CD4-positive, alpha-beta T cell treated with Interleukin-6 for 4 hours (primary cell): ENCODE data around the gene SCARF2.
A peak's percentile ranks its signal among the peaks of the same experiment; 100 is the strongest.
"Not testable (repeated sequence)": the region's sequence is repeated elsewhere in the genome, so short reads cannot be mapped to it uniquely, and the experiment has no call there.

Experiments used
- DNase-seq: peaks from one replicate; pipeline ENCODE4 v3.0.0-alpha.2; 2020; ENCODE audit warnings: mixed read lengths

SCARF2 gene

GRCh38 chr22:20463324-20464095 is 25.9 kb upstream of the SCARF2 start:
- peak; percentile 62 for DNase-seq

GRCh38 chr22:20459862-20460261 is 22.2 kb upstream of the SCARF2 start:
- DNase-seq, result no peak

- DNase-seq, result no peak
Observed at GRCh38 chr22:20459152-20459542, 21.5 kb upstream of the SCARF2 start.

DNA sequence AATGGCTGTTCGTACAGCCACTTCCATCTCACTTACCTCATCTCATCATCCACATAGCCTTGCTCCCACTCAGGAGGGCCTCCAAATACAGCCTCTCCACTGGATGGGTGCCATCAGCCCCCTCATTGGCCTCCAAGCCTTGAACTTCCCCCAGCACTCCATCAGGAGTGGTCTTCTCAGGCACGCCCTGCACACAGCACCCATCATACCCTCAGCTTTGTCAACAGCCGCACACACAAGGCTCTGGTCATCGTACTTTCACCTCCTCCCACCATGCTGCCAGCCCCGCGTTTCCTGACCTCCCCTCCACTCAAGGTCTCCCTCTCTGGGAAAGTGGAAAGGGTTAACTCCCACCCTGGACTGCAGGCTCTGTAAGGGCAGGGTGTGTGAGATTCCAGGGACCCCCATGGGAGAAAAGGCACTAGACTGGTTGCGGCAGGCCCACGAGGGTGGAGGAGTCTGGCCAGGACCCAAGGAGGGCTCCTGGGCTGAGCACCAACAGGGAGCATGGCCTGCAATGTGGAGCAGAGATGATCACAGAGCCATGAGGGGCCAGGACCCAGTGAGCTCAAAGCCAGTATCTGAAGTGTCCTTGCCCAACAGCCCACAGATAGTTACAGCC is 21.0 kb upstream of the SCARF2 start:
- DNase-seq, result no peak

GRCh38 chr22:20457506-20458240 is 20.0 kb upstream of the SCARF2 start:
- DNase-seq, result no peak

DNA sequence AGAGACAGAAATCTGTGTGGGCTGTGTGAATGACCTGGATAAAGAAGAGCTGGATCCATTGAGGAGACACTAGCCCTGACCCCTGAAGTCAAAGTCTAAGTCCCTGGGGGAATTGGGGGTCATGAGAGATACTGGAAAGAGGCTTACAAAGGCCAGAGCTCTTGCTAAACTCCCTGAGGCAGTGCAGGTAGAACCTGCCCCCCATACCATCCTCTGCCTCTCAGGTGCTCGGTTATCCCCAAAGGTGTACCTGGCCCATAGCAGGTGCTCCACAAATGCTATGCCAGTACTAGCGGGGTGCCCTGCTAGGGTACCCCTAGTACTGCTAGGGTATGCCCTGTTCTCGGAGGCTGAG is 19.1 kb upstream of the SCARF2 start:
- DNase-seq, result no peak

- DNase-seq, result peak; percentile 82
Observed at GRCh38 chr22:20456064-20456721, 18.6 kb upstream of the SCARF2 start.

GRCh38 chr22:20455709-20456063 is 18.1 kb upstream of the SCARF2 start:
- no peak for DNase-seq

DNA sequence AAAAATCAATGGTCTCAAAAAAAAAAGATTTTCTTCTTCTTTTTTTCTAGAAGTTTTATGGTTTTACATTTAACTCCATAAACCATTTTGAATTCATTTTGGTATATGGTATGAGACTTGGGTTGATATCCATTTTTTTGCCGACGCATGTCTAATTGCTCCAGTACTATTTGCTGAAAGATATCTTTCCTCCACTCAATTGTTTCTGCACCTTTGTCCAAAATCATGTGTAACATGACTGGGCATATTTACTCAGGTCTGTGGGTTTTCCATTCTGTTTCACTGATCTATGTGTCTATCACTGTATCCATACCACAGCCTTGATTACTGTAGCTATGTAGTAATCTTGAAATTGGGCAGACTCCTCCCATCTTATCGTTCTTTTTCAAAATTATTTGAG is 15.6 kb upstream of the SCARF2 start:
- DNase-seq, result no peak

- no peak for DNase-seq
Observed at GRCh38 chr22:20451920-20452319, 14.3 kb upstream of the SCARF2 start.

DNA sequence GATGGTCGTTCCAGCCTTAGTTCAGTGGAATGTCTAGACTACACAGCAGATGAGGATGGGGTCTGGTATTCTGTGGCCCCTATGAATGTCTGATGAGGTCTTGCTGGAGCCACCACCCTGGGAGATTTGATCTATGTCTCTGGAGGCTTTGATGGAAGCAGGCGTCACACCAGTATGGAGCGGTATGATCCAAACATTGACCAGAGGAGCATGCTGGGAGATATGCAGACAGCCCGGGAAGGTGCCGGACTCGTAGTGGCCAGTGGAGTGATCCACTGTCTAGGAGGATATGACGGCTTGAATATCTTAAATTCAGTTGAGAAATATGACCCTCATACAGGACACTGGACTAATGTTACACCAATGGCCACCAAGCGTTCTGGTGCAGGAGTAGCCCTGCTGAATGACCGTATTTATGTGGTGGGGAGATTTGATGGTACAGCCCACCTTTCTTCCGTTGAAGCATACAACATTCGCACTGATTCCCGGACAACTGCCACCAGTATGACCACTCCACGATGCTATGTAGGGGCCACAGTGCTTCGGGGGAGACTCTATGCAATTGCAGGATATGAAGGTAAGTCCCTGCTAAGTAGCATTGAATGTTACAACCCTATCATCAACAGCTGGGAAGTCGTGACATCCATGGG is 13.6 kb upstream of the SCARF2 start:
- DNase-seq, result not testable (repeated sequence)

- DNase-seq, result no peak
Observed at GRCh38 chr22:20450551-20450906, 12.9 kb upstream of the SCARF2 start.

DNA sequence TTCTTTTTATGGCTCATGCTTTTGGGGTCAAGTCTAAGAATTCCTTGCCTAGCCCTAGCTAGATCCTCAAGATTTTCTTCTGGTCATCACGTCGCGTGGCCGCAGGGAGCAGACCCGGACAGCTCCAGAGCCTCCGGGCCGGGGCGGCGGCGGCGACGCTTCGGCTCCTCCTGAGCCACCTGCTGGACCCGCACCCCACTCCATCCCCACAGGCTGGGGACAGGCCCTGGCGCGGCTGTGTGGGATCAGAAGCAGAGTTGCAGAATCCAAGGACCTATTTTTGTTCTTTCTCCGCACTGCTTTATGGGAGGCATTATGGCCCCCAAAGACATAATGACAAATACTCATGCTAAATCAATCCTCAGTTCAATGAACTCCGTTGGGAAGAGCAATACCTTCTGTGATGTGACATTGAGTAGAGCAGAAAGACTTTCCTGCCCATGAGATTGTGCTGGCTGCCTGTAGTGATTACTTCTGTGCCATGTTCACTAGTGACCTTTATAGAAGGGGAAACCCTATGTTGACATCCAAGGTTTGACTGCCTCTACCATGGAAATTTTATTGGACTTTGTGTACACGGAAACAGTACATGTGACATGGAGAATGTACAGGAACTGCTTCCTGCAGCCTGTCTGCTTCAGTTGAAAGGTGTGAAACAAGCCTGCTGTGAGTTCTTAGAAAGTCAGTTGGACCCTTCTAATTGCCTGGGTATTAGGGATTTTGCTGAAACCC is 12.4 kb upstream of the SCARF2 start:
- no peak for DNase-seq

DNA sequence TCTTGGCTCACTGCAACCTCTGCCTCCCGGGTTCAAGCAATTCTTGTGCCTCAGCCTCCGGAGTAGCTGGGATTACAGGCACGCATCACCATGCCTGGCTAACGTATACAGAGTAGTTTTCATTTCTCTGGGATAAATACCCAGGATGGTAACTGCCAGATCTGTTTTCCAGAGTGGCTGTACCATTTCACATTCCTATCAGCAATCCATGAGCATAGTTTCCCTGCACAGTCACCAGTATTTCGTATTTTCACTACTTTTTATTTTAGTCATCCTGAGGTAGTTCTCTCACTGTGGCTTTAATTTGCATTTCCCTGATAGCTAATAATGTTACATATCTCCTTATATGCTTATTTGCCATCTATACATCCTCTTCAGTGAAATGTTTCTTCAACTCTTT is 11.0 kb upstream of the SCARF2 start:
- DNase-seq, result no peak

DNA sequence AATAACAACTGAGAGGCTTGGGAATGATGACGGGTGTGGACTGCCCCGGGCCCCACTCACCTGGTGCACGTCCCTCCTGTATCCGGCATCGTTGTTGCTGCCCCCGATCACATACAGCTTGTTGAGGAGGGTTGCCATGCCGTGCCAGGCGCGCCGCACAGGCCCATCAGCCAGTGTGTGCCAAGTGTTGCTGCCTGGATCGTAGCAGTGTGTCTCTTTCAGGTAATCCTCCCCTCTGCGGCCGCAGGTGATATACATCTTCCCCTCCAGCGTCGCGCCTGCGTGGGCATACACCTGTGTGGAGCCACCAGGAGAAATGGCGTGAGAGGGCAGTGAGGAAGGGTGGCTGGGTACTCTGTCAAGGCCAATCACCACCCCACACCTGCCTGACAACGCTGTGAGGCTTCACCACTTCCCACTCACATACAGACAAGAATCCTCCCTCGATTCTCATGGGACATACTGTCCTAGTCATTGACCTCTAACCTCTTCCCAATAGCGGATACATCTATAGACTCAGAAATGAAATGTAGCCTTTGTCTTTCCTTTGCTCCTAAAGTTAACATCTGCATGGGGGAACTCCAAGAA is 8.9 kb upstream of the SCARF2 start:
- no peak for DNase-seq

DNA sequence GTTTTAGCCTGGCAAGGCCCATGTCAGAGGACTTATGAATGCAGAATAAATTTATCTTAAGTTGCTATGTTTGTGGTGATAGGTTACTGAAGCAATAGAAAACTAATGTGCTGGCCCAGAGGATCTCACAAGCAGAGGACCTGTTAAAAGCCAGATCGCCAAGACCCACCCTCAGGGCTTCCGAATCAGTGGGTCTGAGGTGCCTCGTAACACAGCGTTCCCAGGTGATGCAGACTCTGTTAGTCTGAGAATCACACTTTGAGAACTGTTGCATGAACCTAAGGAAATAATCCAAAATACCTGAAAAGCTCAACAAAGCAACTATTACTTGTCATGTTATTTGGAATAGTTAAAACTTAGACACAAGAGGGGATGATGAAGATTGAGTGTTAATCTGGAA is 6.7 kb upstream of the SCARF2 start:
- no peak for DNase-seq

DNA sequence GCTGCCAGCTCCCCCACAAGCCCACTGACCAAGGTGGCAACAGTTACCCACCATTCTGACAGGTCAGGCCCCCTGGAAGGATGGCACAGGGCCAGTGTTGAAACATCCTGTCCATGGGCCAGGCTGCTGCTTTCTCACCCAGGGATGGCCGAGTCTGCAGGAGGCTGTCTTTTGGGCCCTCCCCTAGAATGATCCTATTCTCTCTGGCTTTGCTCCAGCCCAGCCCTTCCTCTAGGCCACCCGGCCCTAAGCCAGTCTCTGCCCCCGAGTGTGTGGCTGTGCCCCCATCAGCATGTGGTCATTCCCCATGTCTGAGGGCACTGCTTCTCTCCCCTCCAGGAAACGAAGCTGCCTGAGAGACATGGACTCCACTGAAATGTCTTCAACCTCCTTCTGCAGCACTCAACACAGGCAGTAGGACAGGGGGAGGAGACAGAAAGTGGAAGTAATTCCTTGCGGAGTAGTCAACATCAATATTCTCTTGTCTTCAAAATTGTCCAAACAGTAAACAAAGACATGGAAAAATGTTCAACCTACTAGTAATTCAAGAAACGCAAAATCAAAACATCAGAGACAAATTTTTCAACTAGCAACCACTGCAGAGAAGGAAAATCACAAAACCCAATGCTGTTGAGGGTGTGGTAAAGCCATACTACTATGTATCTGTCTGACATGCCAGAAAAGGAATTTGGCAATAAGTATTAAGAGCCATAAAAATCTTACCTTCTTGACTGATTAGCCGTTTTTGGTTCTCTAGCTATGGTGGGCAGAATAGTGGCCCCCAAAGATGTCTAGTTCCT is 5.1 kb upstream of the SCARF2 start:
- DNase-seq, result no peak

GRCh38 chr22:20441631-20442484 is 4.2 kb upstream of the SCARF2 start:
- no peak for DNase-seq

DNA sequence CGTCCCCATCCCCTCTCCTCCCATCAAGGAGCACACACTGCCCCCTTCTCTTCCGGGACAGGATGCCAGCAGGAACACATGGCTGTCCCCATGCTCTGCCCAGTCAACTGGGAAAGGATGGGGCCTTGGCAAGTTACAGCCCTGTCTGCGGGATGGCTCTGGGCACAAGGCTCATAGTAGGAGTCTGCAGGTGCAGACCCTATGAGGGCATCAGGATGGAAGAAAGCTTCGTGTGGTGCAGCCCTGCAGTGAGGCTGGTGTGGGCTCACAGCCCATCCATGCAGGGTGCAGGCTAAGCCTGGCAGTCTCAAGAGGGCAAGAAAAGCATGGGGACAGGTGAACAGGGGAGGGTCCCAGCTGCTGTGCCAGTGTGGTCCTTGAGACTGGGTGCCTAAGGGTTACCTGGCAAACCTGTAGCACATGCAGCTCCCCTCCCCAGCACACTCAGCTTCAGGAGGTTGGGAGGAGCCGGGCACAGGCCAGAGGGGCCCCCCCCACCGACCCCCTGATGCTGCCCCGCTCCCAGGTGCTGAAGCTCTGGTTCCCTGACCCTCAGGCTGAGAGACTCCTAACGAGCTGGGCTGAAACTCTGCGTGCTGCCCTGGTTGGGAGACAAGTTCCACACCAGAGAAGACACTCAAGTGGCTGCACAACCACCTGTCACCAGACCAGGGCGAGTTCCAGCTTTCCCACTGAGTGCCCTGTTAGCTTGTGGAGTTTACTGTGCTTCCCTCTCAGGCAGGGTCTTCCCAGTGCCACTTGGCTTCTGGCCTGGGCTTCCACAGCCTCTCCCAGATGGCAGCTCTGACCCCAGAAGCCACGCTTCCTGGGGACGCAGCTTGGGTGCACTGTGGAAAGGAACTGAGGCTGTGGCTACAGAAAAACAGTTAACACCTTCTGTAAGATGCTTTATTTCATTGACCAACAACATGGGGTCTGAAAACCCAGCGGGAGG is 3.3 kb upstream of the SCARF2 start:
- DNase-seq, result peak; percentile 1
